NAMALWA (cell line): ENCODE data around the gene MBD3L1.

ENCODE experiments used
- DNase-seq: peaks from one replicate; pipeline ENCODE4 v3.0.0-alpha.2; 2015; ENCODE audit warnings: low spot score

Gene MBD3L1

GRCh38 chr19:8832132-8833021 lies at the start of gene MBD3L1, which contains the start of gene ZNF558:
Gene MBD3L1, plus strand, starts transcription at chr19:8832377. Its CDS starts 10,302 bp downstream, at chr19:8842679.
Gene ZNF558, minus strand, starts transcription at chr19:8832304. Its CDS starts 9,645 bp downstream, at chr19:8822659.
- DNase-seq = peak; percentile 93

- DNase-seq = no peak
Observed at GRCh38 chr19:8794823-8795222, 37.4 kb upstream of the MBD3L1 start.

GRCh38 chr19:8806661-8807060 lies 25.5 kb upstream of the MBD3L1 start:
- no peak for DNase-seq

- DNase-seq = no peak
Observed at GRCh38 chr19:8811315-8812172, 20.6 kb upstream of the MBD3L1 start.

GRCh38 chr19:8814176-8814575 lies 18.0 kb upstream of the MBD3L1 start:
- no peak for DNase-seq

GRCh38 chr19:8815780-8816179 lies 16.4 kb upstream of the MBD3L1 start:
- no peak for DNase-seq

GRCh38 chr19:8820234-8820633 lies 11.9 kb upstream of the MBD3L1 start:
- no peak for DNase-seq

GRCh38 chr19:8821748-8822241 lies 10.4 kb upstream of the MBD3L1 start:
- no peak for DNase-seq

- no peak for DNase-seq
Observed at GRCh38 chr19:8826371-8826770, 5.8 kb upstream of the MBD3L1 start.

GRCh38 chr19:8827277-8827676 lies 4.9 kb upstream of the MBD3L1 start:
- no peak for DNase-seq

- DNase-seq = no peak
Observed at GRCh38 chr19:8831373-8831772, 804 bp upstream of the MBD3L1 start.

GRCh38 chr19:8831832-8832131 lies 395 bp upstream of the MBD3L1 start:
- no peak for DNase-seq

GRCh38 chr19:8835446-8835845 lies 3.3 kb downstream of the MBD3L1 start:
- DNase-seq = no peak

- no peak for DNase-seq
Observed at GRCh38 chr19:8835877-8836276, 3.7 kb downstream of the MBD3L1 start.

- DNase-seq = no peak
Observed at GRCh38 chr19:8840708-8841107, 8.5 kb downstream of the MBD3L1 start.

GRCh38 chr19:8846819-8847218 lies 14.6 kb downstream of the MBD3L1 start:
- no peak for DNase-seq

GRCh38 chr19:8849232-8849631 lies 17.1 kb downstream of the MBD3L1 start:
- no peak for DNase-seq

GRCh38 chr19:8850488-8850887 lies 18.3 kb downstream of the MBD3L1 start:
- no peak for DNase-seq

- DNase-seq = no peak
Observed at GRCh38 chr19:8858260-8858659, 26.1 kb downstream of the MBD3L1 start.

GRCh38 chr19:8866344-8866743 lies 34.2 kb downstream of the MBD3L1 start:
- DNase-seq = no peak

GRCh38 chr19:8877854-8878705 lies 45.9 kb downstream of the MBD3L1 start:
- peak; percentile 9 for DNase-seq
